Stimulated activated CD8-positive, alpha-beta memory T cell treated with anti-CD3 and anti-CD28 coated beads, Interleukin-12 subunit alpha, Interleukin-12 subunit beta, amount 100 ng/mL, for 4 hours (primary cell): ENCODE data around the gene RFX3.

ENCODE experiments used
- DNase-seq: peaks from one replicate; pipeline ENCODE4 v3.0.0-alpha.2; 2020; ENCODE audit warnings: low read depth

RFX3 gene

GRCh38 chr9:3433066-3433465 lies 92.7 kb downstream of the RFX3 start:
- DNase-seq: no peak

GRCh38 chr9:3431890-3432289 lies 93.9 kb downstream of the RFX3 start:
- no peak for DNase-seq

- DNase-seq: no peak
Measured at GRCh38 chr9:3419893-3420292, 105.9 kb downstream of the RFX3 start.

GRCh38 chr9:3415906-3416305 lies 109.9 kb downstream of the RFX3 start:
- DNase-seq: no peak

GRCh38 chr9:3413984-3414383 lies 111.8 kb downstream of the RFX3 start:
- no peak for DNase-seq

GRCh38 chr9:3410461-3410860 lies 115.3 kb downstream of the RFX3 start:
- no peak for DNase-seq

- DNase-seq: no peak
Measured at GRCh38 chr9:3409453-3409852, 116.3 kb downstream of the RFX3 start.

GRCh38 chr9:3403315-3403714 lies 122.5 kb downstream of the RFX3 start:
- no peak for DNase-seq

GRCh38 chr9:3401221-3401954 lies 124.4 kb downstream of the RFX3 start:
- DNase-seq: no peak

- DNase-seq: no peak
Measured at GRCh38 chr9:3398232-3398648, 127.6 kb downstream of the RFX3 start.

GRCh38 chr9:3397766-3398165 lies 128.0 kb downstream of the RFX3 start:
- DNase-seq: no peak

- no peak for DNase-seq
Measured at GRCh38 chr9:3391414-3391813, 134.4 kb downstream of the RFX3 start.

- no peak for DNase-seq
Measured at GRCh38 chr9:3386753-3387152, 139.0 kb downstream of the RFX3 start.

- DNase-seq: no peak
Measured at GRCh38 chr9:3385871-3386270, 139.9 kb downstream of the RFX3 start.

GRCh38 chr9:3371842-3372241 lies 154.0 kb downstream of the RFX3 start:
- no peak for DNase-seq

GRCh38 chr9:3370715-3371114 lies 155.1 kb downstream of the RFX3 start:
- no peak for DNase-seq

GRCh38 chr9:3367185-3367584 lies 158.6 kb downstream of the RFX3 start:
- DNase-seq: no peak

GRCh38 chr9:3361689-3362392 lies 164.0 kb downstream of the RFX3 start:
- DNase-seq: no peak

GRCh38 chr9:3361116-3361515 lies 164.7 kb downstream of the RFX3 start:
- no peak for DNase-seq

GRCh38 chr9:3360245-3360644 lies 165.6 kb downstream of the RFX3 start:
- DNase-seq: no peak

GRCh38 chr9:3359778-3360177 lies 166.0 kb downstream of the RFX3 start:
- no peak for DNase-seq

GRCh38 chr9:3359048-3359692 lies 166.6 kb downstream of the RFX3 start:
- no peak for DNase-seq

GRCh38 chr9:3348169-3348568 lies 177.6 kb downstream of the RFX3 start:
- DNase-seq: no peak
